ENCODE data around the gene BICRAL.
A peak's percentile ranks its signal among the peaks of the same experiment; 100 is the strongest.

The BICRAL gene

DNA sequence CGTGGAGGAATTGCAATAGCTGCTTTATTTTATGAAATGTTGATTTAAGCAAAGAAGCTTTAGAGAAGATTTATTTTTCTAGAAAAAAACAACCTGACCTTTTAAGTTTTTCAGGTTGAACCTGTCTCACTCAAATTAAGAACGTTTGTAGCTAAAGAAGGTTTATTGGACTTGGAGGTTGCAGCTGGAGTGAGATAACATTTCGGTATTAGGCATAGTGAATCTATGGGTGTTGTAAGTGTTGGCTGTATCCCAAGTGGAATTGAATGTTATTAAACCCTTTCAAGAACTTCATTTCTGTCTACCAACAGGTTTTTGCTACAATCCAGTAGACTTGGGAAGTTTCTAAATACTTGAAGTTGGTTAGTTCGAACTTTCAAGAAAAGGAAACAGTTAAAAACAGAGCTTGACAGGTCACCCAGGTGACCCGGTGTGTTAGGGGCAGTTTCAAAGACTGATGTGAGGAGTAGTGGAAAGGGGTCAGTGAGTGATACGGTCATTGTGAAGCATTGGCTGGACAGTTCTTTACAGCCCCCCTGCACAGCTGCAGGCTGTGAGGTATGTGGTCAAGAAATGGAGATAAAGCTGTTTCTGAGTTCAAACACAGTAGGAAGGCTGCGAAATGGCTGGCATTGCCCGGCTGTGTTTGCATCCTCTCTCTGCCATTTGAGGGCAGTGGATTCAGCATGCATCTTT is 33.5 kb upstream of the BICRAL start:
- ATAC-seq (replicated peaks) (no peak), DNase-seq (no peak)
- H3K27me3 Mint-ChIP-seq, result no peaks in the 10 kb centered on the region
- H3K9me3 Mint-ChIP-seq, result no peaks in the 10 kb centered on the region
- peaks cover 40% of the 10 kb centered on the region for H3K36me3 Mint-ChIP-seq (ENCODE audit: insufficient read depth)
- peak overlapping the region; percentile 52 to 97 for H3K27ac Mint-ChIP-seq
- H3K4me1 Mint-ChIP-seq (ENCODE audit: low read depth in 2 of 2), result peaks cover 25 to 29% of the 10 kb centered on the region in 2 donors
- H3K4me3 Mint-ChIP-seq, result peak overlapping the region; percentile 95

DNA sequence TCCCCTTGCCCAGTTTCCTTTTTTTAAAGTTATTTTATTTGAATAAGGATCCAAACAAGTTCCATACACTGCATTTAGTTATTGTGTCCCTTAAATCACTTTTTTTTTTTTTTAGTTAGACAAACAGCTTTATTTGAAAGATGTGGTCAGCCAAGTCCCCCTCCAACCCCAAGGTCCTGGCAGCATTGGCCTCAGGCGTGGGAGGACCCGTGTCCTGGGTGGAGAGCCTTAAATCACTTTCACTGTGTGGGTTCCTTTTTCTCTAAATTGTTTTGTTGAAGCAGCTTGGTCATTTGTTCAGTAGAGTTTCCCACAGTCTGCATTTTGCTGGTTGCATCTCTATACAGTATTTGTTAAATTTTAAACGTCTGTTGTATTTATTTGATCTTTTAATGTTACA is 30.8 kb upstream of the BICRAL start:
- Mint-ChIP-seq H3K27me3 (no peaks in the 10 kb centered on the region), H3K4me1 (ENCODE audit: low read depth in 2 of 2) (peaks cover 30% of the 10 kb centered on the region in 2 donors), H3K9me3 (no peaks in the 10 kb centered on the region), H3K27ac (no peak overlapping the region), H3K4me3 (no peak overlapping the region), H3K36me3 (ENCODE audit: insufficient read depth) (peaks cover 24% of the 10 kb centered on the region)
- ATAC-seq (replicated peaks) (no peak), DNase-seq (no peak)

DNA sequence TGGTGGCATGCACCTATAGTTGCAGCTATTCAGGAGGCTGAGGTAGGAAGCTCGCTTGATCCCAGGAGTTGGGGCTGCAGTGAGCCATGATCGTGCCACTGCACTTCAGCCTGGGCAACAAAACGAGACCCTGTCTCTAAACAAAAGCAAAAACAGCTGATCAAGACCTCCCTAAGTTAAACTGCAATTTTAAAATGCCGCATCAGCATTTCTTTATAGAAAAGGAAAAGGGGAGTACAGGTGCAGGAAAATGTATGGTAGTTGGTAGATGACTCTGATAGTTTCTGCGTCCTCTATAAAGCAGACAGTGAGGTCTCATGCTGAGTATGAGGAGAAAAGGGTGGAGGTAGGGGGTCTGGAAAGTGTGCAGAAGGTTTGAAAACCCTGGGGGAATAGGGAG is 27.1 kb upstream of the BICRAL start:
- no peak for DNase-seq
- Mint-ChIP-seq H3K4me3 (no peak overlapping the region), H3K36me3 (ENCODE audit: insufficient read depth) (peaks cover 7% of the 10 kb centered on the region), H3K27me3 (no peaks in the 10 kb centered on the region), H3K4me1 (ENCODE audit: low read depth in 2 of 2) (peaks cover 27 to 33% of the 10 kb centered on the region in 2 donors), H3K27ac (peak overlapping the region; percentile 9 to 68), H3K9me3 (no peaks in the 10 kb centered on the region)
- no peak for ATAC-seq (replicated peaks)

DNA sequence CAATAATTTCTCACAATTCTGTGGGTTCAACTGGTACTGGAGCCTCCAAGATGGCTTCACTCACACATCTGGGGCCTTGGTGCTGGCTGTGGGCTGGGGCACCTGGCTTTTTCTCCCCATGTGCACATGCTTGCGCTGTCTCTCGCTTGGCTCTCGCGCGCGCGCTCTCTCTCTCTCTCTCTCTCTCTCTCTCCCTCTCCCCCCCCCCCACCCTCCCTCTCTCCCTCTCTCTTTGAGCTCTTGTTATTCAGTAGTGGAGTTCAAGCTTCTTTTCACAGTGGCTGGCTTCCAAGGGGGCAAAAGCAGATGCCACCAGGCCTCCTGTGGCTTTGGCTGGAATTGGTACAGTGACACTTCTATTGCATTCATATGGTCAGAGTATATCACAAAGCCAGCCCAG is 25.1 kb upstream of the BICRAL start:
- Mint-ChIP-seq H3K9me3 (no peaks in the 10 kb centered on the region), H3K4me3 (no peak overlapping the region), H3K27me3 (no peaks in the 10 kb centered on the region), H3K4me1 (ENCODE audit: low read depth in 2 of 2) (peaks cover 27 to 33% of the 10 kb centered on the region in 2 donors), H3K36me3 (ENCODE audit: insufficient read depth) (peaks cover 12% of the 10 kb centered on the region), H3K27ac (peak overlapping the region in 1 of 2 donors; percentile 7)
- ATAC-seq (replicated peaks) (no peak), DNase-seq (no peak)

DNA sequence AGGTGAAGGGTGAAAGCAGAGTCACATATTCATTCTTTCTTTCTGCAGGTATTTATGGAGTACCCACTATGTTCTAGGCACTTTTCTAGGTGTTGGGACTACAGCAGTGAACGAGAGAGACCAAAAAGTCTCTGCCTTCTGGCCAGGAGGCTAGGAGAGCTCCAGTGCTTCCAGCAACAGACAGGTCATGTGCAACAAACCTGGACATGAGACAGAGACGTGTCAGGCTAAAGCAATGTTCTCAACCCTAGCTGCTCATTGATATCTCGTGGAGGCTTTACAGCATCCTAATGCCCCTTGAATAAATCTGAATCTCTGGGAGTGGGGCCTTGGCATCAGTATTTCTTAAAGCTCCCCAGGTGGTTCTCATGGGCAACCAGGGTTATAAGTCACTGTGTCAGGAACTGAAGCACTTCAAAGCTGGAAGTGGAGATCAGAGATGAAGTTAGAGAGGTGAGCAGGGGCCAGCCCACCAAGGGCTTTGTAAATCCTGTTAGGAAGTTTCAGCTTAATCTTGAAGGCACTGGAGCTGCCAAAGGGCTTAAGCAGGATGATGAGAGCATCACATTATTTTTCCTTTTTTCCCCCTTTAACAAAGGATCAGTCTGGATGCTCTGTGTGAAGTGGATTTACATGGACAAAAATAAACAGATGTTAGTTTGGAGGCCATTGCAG is 23.0 kb upstream of the BICRAL start:
- Mint-ChIP-seq H3K4me3 (no peak overlapping the region), H3K27me3 (no peaks in the 10 kb centered on the region), H3K27ac (no peak overlapping the region), H3K9me3 (no peaks in the 10 kb centered on the region), H3K4me1 (ENCODE audit: low read depth in 2 of 2) (peaks cover 21 to 34% of the 10 kb centered on the region in 2 donors), H3K36me3 (ENCODE audit: insufficient read depth) (peaks cover 12% of the 10 kb centered on the region)
- ATAC-seq (replicated peaks) (no peak), DNase-seq (no peak)

DNA sequence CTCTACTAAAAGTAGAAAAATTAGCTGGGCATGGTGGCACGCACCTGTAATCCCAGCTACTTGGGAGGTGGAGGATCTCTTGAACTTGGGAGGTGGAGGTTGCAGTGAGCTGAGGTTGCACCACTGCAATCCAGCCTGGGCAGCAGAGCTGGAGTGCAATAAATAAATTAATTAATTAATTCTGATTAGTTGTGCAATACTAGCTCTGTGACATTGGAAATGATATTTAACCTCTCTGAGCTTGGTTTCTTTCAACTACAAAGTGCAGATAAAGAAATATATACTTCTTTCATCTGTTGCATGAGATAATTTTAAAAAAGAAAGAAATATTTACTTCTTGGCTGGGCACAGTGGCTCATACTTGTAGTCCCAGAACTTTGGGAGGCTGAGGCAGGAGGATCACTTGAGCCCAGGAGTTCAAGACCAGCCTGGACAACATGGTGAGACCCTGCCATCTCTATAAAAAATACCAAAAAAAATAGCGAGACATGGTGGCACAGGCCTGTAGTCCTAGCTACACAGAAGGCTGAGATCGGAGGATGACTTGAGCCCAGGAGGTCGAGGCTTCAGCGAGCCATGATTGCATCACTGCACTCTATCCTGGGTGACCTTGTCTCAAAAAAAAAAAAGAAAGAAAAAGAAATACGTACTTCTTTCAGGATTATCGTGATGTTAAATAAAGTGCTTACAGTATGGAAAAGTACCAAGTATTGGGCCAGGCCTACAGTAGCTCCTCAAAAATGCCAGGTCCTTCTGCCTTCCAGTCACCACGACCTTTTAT is 20.4 kb upstream of the BICRAL start:
- no peak overlapping the region for H3K4me3 Mint-ChIP-seq
- ATAC-seq (replicated peaks) (no peak), DNase-seq (no peak)
- peaks cover 13 to 33% of the 10 kb centered on the region in 2 donors for H3K4me1 Mint-ChIP-seq (ENCODE audit: low read depth in 2 of 2)
- H3K27ac Mint-ChIP-seq, result peak overlapping the region in 1 of 2 donors; percentile 55
- H3K9me3 Mint-ChIP-seq, result no peaks in the 10 kb centered on the region
- no peaks in the 10 kb centered on the region for H3K27me3 Mint-ChIP-seq
- H3K36me3 Mint-ChIP-seq (ENCODE audit: insufficient read depth), result peaks cover 20% of the 10 kb centered on the region

DNA sequence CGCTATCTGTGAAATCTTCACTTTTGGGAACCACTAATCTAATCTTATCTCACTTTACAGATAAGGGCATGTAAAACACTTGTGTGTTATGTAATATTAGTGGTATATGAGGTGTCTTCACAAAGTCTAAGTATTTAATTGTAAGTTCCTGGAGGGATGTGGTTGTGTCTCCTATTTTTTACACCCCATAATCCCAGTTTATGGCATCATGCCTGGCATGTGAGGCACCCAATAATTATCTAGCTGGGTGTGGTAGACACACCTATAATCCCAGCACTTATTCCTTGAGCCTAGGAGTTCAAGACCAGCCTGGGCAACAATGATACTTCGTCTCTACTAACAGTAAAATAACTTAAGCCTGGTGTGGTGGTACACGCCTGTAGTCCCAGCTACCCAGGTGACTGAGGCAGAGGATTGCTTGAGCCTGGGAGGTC is 19.4 kb upstream of the BICRAL start:
- Mint-ChIP-seq H3K36me3 (ENCODE audit: insufficient read depth) (peaks cover 23% of the 10 kb centered on the region), H3K4me3 (no peak overlapping the region), H3K9me3 (peaks cover 0 to under 1% of the 10 kb centered on the region in 2 donors), H3K27me3 (no peaks in the 10 kb centered on the region), H3K4me1 (ENCODE audit: low read depth in 2 of 2) (peaks cover 12 to 33% of the 10 kb centered on the region in 2 donors), H3K27ac (no peak overlapping the region)
- ATAC-seq (replicated peaks) (no peak), DNase-seq (no peak)

DNA sequence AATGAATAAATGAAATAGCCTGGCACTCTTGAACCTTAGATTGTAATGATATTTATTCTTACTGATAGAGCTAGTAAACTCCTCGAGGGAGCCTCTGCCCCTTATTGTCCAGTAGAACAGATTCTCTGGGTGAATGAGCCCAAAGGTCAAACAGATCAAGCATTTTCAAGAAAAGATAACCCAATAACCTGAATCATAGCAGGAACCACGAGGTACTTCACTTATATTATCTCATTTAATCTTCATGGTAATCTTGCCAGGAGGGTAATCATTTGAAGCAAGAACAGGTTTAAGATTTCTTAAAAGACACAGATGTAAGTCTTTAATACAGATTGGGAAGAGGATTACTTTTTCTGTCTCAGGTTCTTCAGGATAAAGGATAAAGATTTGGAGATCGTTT is 18.9 kb upstream of the BICRAL start:
- Mint-ChIP-seq H3K4me1 (ENCODE audit: low read depth in 2 of 2) (peaks cover 15 to 36% of the 10 kb centered on the region in 2 donors), H3K27me3 (no peaks in the 10 kb centered on the region), H3K4me3 (no peak overlapping the region), H3K27ac (no peak overlapping the region), H3K36me3 (ENCODE audit: insufficient read depth) (peaks cover 23% of the 10 kb centered on the region), H3K9me3 (peaks cover 0 to 5% of the 10 kb centered on the region in 2 donors)
- no peak for ATAC-seq (replicated peaks)
- no peak for DNase-seq

DNA sequence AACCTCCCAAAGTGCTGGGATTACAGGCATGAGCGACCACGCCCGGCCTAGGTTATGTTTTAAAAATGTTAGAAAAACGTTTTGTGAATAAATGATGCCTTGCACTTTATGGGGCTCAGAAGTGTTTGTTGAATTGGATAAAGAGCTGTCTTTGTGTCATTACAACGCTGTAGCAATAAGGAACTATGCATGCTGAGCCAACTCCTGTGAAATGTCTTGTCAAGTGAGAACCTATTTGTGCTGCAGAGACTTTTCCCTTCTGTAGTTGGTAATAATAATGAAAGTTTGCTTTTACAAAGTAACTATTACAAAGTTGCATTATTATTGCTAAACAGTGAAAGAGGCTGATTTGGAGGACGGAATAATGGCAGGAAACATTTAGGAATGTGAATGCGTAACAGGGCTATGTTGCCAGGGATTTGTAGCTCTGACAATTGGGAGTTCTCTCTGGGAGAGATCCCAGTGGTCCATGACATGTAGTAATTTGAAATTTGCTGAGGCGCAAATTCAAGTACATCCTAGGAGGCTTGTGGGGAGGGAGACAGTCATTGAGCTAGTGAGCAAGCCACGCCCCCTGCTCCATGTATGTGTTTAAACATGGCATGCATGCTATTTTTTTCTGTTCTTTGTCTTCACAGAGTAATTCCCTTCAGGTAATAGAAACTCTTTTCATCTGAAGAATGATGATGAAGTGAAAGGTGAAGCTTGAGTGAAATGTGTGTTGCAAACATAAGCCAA is 16.8 kb upstream of the BICRAL start:
- no peak overlapping the region for H3K4me3 Mint-ChIP-seq
- ATAC-seq (replicated peaks) (no peak), DNase-seq (no peak)
- no peaks in the 10 kb centered on the region for H3K27me3 Mint-ChIP-seq
- H3K4me1 Mint-ChIP-seq (ENCODE audit: low read depth in 2 of 2), result peaks cover 14 to 42% of the 10 kb centered on the region in 2 donors
- peaks cover 17% of the 10 kb centered on the region for H3K36me3 Mint-ChIP-seq (ENCODE audit: insufficient read depth)
- H3K9me3 Mint-ChIP-seq, result peaks cover 0 to 5% of the 10 kb centered on the region in 2 donors
- peak overlapping the region in 1 of 2 donors; percentile 91 for H3K27ac Mint-ChIP-seq

DNA sequence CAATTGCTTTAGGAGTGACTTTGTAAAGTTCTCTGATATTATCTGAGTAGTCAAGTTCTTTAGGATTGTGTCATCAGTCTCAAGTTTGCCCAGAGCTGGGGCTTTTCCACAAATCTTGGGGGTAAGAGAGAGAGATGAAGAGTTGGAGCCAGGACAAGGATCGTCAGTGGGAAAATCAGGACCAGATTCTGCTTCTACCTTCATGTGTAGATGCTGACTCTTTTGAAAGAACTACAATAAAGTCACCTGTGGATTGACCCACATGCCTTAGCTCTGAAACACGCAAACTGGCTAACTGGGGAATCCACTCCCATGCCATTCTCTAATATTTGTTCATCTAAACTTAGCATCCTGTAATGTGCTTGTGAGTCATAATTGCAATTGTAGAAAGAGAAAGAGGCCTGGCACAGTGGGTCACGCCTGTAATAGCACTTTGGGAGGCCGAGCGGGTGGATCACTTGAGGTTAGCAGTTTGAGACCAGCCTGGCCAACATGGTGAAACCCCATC is 15.6 kb upstream of the BICRAL start:
- H3K4me3 Mint-ChIP-seq, result peak overlapping the region in 1 of 2 donors; percentile 56
- H3K9me3 Mint-ChIP-seq, result peaks cover 0 to 5% of the 10 kb centered on the region in 2 donors
- peaks cover 25% of the 10 kb centered on the region for H3K36me3 Mint-ChIP-seq (ENCODE audit: insufficient read depth)
- no peaks in the 10 kb centered on the region for H3K27me3 Mint-ChIP-seq
- H3K27ac Mint-ChIP-seq, result peak overlapping the region in 1 of 2 donors; percentile 91
- ATAC-seq (replicated peaks) (no peak), DNase-seq (no peak)
- peaks cover 21 to 50% of the 10 kb centered on the region in 2 donors for H3K4me1 Mint-ChIP-seq (ENCODE audit: low read depth in 2 of 2)

DNA sequence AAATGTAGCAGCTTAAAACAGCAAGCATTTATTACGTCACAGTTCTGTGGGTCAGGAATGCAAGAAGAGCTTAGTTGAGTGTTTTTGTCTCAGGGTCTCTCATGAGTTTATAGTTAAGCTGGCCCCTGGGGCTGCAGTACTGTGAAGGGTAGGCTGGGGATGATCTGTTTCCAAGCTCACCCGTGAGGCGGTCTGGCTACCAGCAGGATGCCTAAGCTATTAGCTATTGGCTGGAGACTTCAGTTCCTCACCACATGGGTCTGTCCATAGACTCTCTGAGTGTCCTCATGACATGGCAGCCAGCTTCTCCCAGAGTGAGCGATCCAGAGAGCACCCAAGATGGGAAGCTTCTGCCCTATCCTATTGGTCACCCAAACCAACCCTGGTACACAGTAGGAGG is 12.8 kb upstream of the BICRAL start:
- Mint-ChIP-seq H3K4me3 (no peak overlapping the region), H3K4me1 (ENCODE audit: low read depth in 2 of 2) (peaks cover 40 to 64% of the 10 kb centered on the region in 2 donors), H3K27me3 (no peaks in the 10 kb centered on the region), H3K9me3 (peaks cover 0 to 5% of the 10 kb centered on the region in 2 donors), H3K27ac (peak overlapping the region; percentile 100), H3K36me3 (ENCODE audit: insufficient read depth) (peaks cover 41% of the 10 kb centered on the region)
- DNase-seq, result no peak
- ATAC-seq (replicated peaks), result no peak

DNA sequence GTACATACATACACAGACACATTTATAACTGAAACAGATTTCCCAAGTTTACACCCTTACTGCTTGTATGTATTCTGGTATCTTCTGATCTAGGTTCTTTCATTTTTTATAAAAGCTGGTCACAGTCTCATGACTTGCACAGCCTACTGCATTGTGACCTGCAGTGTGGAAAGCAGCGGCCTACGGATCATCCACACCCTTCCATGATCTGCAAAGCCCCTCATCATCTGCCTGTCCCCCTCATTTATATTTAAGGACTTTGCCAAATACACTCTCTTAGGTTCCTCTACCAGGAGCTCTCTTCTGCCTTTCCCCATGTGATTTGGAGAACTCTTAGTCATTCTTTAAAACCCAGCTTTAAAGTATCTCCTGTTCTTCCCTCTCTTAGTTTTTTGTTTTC is 12.0 kb upstream of the BICRAL start:
- Mint-ChIP-seq H3K4me3 (peak overlapping the region in 1 of 2 donors; percentile 72), H3K27me3 (no peaks in the 10 kb centered on the region), H3K4me1 (ENCODE audit: low read depth in 2 of 2) (peaks cover 48 to 72% of the 10 kb centered on the region in 2 donors), H3K27ac (peak overlapping the region; percentile 100), H3K36me3 (ENCODE audit: insufficient read depth) (peaks cover 47% of the 10 kb centered on the region), H3K9me3 (peaks cover 0 to 5% of the 10 kb centered on the region in 2 donors)
- no peak for ATAC-seq (replicated peaks)
- DNase-seq, result no peak

DNA sequence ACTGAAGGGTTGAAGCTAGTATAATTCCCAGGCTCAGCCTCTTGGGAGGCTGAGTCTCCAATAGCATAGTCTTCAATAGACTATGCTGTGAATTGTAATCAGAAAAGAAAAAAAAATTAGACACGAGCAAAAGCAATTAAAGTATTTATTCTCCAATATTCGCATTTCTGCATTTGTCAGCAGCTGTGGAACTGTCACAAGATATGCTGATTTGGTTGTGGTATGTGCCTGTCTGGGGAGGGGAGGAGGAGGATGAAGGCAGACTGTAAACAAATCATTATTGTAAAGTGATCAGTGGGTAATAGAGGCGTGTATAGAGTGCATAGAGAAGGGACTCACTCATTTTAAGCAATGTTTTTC is 10.1 kb upstream of the BICRAL start:
- no peaks in the 10 kb centered on the region for H3K27me3 Mint-ChIP-seq
- H3K4me3 Mint-ChIP-seq, result peak overlapping the region; percentile 72 to 83
- H3K4me1 Mint-ChIP-seq (ENCODE audit: low read depth in 2 of 2), result peaks cover 52 to 72% of the 10 kb centered on the region in 2 donors
- DNase-seq (peak; percentile 38 to 52 (median 48)), ATAC-seq (replicated peaks) (peak; percentile 48)
- H3K36me3 Mint-ChIP-seq (ENCODE audit: insufficient read depth), result peaks cover 39% of the 10 kb centered on the region
- peak overlapping the region; percentile 100 for H3K27ac Mint-ChIP-seq
- H3K9me3 Mint-ChIP-seq, result peaks cover 0 to 5% of the 10 kb centered on the region in 2 donors

All from effector memory CD8-positive, alpha-beta T cell (primary cell).